Astrocyte (in vitro differentiated cells and primary cell): ENCODE measurements around the gene POLD4. TPM values are rescaled to one million over a fixed set of nuclear protein-coding genes. Genes with fewer than 3 reads are reported as not detected.

Source experiments
- DNase-seq: peaks from one replicate; pipeline ENCODE4 v3.0.0-alpha.2; 2010; ENCODE audit warnings: low read depth
- FAIRE-seq: peaks from 2 replicates; lab custom pipeline; 2011; peaks lifted over from hg19 to GRCh38; lab: Jason Lieb, UNC
- H2AFZ ChIP-seq: 2 replicates; pipeline ENCODE4 v1.6.0; 2012; ENCODE audit warnings: low read depth, low read length, inconsistent platforms
- H3K27ac ChIP-seq: 2 replicates; pipeline ENCODE4 v1.5.1; 2011; ENCODE audit warnings: low read depth, low read length, inconsistent platforms
- H3K27me3 ChIP-seq: 2 replicates; pipeline ENCODE4 v1.6.0; 2011; ENCODE audit warnings: low read length, inconsistent platforms; ENCODE audit not compliant: insufficient read depth
- H3K36me3 ChIP-seq: 2 replicates; pipeline ENCODE4 v1.5.1; 2011; ENCODE audit warnings: low read length, inconsistent platforms; ENCODE audit not compliant: insufficient read depth
- H3K4me1 ChIP-seq: 2 replicates; pipeline ENCODE4 v1.5.1; 2011; ENCODE audit warnings: low read length, inconsistent platforms; ENCODE audit not compliant: insufficient read depth
- H3K4me2 ChIP-seq: 2 replicates; pipeline ENCODE4 v1.6.0; 2012; ENCODE audit warnings: low read length, inconsistent platforms
- H3K4me3 ChIP-seq: 2 replicates; pipeline ENCODE4 v1.5.1; 2011; ENCODE audit warnings: low read depth, mild to moderate bottlenecking, low read length, inconsistent platforms; ENCODE audit not compliant: insufficient read depth
- H3K79me2 ChIP-seq: 2 replicates; pipeline ENCODE4 v1.6.0; 2012; ENCODE audit warnings: mild to moderate bottlenecking, low read length, inconsistent platforms; ENCODE audit not compliant: insufficient read depth
- H3K9ac ChIP-seq: 2 replicates; pipeline ENCODE4 v1.6.0; 2012; ENCODE audit warnings: mild to moderate bottlenecking, low read length, inconsistent platforms
- H3K9me3 ChIP-seq: 2 replicates; pipeline ENCODE4 v1.5.1; 2012; ENCODE audit warnings: low read depth, mild to moderate bottlenecking, low read length, inconsistent platforms; ENCODE audit not compliant: insufficient read depth
- H4K20me1 ChIP-seq: 2 replicates; pipeline ENCODE4 v1.6.0; 2012; ENCODE audit warnings: low read length, inconsistent platforms; ENCODE audit not compliant: insufficient read depth
- H3K27ac Mint-ChIP-seq: one replicate; pipeline ENCODE4 v1.8.0; 2021; ENCODE audit warnings: mild to moderate bottlenecking, mixed read lengths; ENCODE audit not compliant: unreplicated experiment
- H3K27me3 Mint-ChIP-seq: one replicate; pipeline ENCODE4 v1.8.0; 2021; ENCODE audit warnings: low read depth, mixed read lengths; ENCODE audit not compliant: unreplicated experiment
- H3K36me3 Mint-ChIP-seq: one replicate; pipeline ENCODE4 v1.8.0; 2021; ENCODE audit warnings: low read depth, mixed read lengths; ENCODE audit not compliant: unreplicated experiment
- H3K4me1 Mint-ChIP-seq: one replicate; pipeline ENCODE4 v1.8.0; 2021; ENCODE audit warnings: low read depth, mixed read lengths; ENCODE audit not compliant: unreplicated experiment
- H3K4me3 Mint-ChIP-seq: one replicate; pipeline ENCODE4 v1.8.0; 2021; ENCODE audit warnings: mild to moderate bottlenecking, moderate library complexity, mixed read lengths; ENCODE audit not compliant: unreplicated experiment
- H3K9me3 Mint-ChIP-seq: one replicate; pipeline ENCODE4 v1.8.0; 2021; ENCODE audit warnings: mild to moderate bottlenecking, mixed read lengths; ENCODE audit not compliant: unreplicated experiment
- EZH2 ChIP-seq: IDR thresholded peaks from 2 replicates; pipeline ENCODE4 v1.6.1; 2012; ENCODE audit warnings: mild to moderate bottlenecking, low read length, inconsistent platforms; ENCODE audit not compliant: insufficient read depth
- total RNA-seq: library from RNA; stranded (reverse); gene quantifications from 2 replicates; pipeline ENCODE4 v1.2.1, GENCODE V29; 2021
- TF ChIP-seq, protein P1 (sequence below): IDR thresholded peaks from 2 replicates; pipeline ENCODE4 v1.5.1; 2011; ENCODE audit warnings: low read depth, mild to moderate bottlenecking, inconsistent platforms, low read length, moderate library complexity; ENCODE audit not compliant: insufficient read depth

POLD4 gene
- total RNA-seq, 1 donor from 2014 or later = 53.5 TPM

DNA sequence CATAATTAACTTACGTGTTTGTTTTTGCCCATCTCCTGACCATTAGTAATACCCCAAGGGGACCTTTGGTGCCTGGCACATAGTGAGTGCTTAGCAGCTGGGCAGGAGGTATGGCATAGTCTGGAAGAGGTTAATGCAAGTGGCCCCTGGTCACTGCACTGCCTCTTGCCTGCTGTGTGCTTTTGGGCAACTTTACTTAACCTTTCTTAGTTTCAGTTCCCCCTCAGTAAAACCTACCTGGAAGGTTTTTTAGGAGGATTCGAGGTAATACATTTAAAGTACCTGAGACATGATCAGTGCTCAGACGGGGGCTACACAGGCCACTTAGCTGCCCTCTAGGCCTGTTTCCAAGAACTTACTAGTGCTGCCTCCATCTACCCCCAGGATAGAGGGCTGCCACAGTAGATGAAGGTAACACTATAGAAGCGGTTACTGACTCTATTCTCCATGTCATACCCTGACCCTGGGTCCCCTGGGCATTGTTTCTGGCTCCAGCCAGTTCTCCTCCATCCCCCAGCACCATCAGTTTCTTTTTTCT lies 3.3 kb downstream of the POLD4 start:
- Mint-ChIP-seq H3K36me3 (no peaks in the 10 kb centered on the region), H3K27me3 (no peaks in the 10 kb centered on the region), H3K9me3 (no peaks in the 10 kb centered on the region), H3K4me3 (no peak overlapping the region), H3K4me1 (peaks cover 39% of the 10 kb centered on the region), H3K27ac (no peak overlapping the region)
- Histone ChIP-seq H3K27ac (no peak overlapping the region), H3K4me1 (peaks cover 46% of the 10 kb centered on the region), H3K36me3 (no peaks in the 10 kb centered on the region), H3K9ac (no peak overlapping the region), H4K20me1 (peaks cover 22% of the 10 kb centered on the region), H3K27me3 (no peaks in the 10 kb centered on the region), H2AFZ (no peak overlapping the region), H3K4me2 (no peak overlapping the region), H3K4me3 (no peak overlapping the region), H3K9me3 (no peaks in the 10 kb centered on the region), H3K79me2 (peaks cover 16% of the 10 kb centered on the region)
- FAIRE-seq (no peak), DNase-seq (no peak)
- TF ChIP-seq, protein P1, sequence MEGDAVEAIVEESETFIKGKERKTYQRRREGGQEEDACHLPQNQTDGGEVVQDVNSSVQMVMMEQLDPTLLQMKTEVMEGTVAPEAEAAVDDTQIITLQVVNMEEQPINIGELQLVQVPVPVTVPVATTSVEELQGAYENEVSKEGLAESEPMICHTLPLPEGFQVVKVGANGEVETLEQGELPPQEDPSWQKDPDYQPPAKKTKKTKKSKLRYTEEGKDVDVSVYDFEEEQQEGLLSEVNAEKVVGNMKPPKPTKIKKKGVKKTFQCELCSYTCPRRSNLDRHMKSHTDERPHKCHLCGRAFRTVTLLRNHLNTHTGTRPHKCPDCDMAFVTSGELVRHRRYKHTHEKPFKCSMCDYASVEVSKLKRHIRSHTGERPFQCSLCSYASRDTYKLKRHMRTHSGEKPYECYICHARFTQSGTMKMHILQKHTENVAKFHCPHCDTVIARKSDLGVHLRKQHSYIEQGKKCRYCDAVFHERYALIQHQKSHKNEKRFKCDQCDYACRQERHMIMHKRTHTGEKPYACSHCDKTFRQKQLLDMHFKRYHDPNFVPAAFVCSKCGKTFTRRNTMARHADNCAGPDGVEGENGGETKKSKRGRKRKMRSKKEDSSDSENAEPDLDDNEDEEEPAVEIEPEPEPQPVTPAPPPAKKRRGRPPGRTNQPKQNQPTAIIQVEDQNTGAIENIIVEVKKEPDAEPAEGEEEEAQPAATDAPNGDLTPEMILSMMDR = no peak
- TF ChIP-seq EZH2 = no peak

DNA sequence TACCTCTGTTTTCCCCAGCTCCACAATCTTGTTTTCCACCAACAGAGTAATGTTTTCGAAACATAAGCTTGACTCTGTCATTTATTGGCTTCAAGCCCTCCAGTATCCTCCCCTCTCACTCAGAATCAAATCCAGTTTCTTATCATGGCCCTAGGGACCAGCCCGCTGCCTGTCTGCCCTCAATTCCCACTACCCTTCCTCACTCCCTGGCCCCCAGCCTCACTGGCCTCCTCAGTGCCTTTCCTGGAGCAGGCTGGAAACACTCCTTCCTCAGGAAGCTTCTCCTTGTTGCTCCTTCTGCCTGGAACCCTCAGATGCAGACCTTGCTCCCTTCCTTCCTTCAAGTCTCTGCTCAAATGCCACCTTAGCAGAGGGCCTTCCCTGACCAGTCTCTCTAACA lies 3.9 kb downstream of the POLD4 start:
- Histone ChIP-seq H3K36me3 (no peaks in the 10 kb centered on the region), H3K79me2 (peaks cover 16% of the 10 kb centered on the region), H3K4me3 (no peak overlapping the region), H3K27ac (no peak overlapping the region), H4K20me1 (peaks cover 22% of the 10 kb centered on the region), H2AFZ (no peak overlapping the region), H3K9me3 (no peaks in the 10 kb centered on the region), H3K4me2 (no peak overlapping the region), H3K27me3 (no peaks in the 10 kb centered on the region), H3K4me1 (peaks cover 41% of the 10 kb centered on the region), H3K9ac (no peak overlapping the region)
- no peak for TF ChIP-seq EZH2
- TF ChIP-seq, protein P1 = no peak
- H3K4me1 Mint-ChIP-seq = peaks cover 34% of the 10 kb centered on the region
- H3K36me3 Mint-ChIP-seq = no peaks in the 10 kb centered on the region
- peak overlapping the region; percentile 50 for H3K4me3 Mint-ChIP-seq
- DNase-seq (no peak), FAIRE-seq (no peak)
- no peaks in the 10 kb centered on the region for H3K9me3 Mint-ChIP-seq
- no peaks in the 10 kb centered on the region for H3K27me3 Mint-ChIP-seq
- peak overlapping the region; percentile 60 for H3K27ac Mint-ChIP-seq

DNA sequence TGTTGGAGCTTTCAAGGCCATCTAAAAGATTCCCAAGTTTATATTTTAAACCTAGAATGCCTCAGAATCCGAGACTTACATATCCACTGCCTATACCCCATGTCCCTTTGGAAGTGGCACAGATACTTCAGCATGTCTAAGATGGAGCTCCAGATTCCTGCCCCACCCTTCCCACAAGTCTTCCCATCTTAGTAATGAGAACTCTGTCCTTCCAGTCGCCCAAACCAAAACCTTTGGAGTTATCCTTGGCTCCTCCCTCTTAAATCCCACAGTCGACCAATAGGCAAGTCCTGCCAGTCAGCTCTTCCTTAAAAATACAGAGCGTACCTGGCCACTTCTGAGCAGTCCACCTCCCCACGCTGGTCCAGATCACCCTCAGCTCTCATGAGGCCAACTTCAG lies 4.3 kb downstream of the POLD4 start:
- no peaks in the 10 kb centered on the region for H3K27me3 Mint-ChIP-seq
- Histone ChIP-seq H3K79me2 (peaks cover 16% of the 10 kb centered on the region), H3K9ac (no peak overlapping the region), H3K27me3 (no peaks in the 10 kb centered on the region), H4K20me1 (peaks cover 22% of the 10 kb centered on the region), H3K9me3 (no peaks in the 10 kb centered on the region), H2AFZ (no peak overlapping the region), H3K27ac (no peak overlapping the region), H3K4me1 (peaks cover 36% of the 10 kb centered on the region), H3K36me3 (no peaks in the 10 kb centered on the region), H3K4me3 (no peak overlapping the region), H3K4me2 (no peak overlapping the region)
- no peak for DNase-seq
- no peaks in the 10 kb centered on the region for H3K9me3 Mint-ChIP-seq
- no peaks in the 10 kb centered on the region for H3K36me3 Mint-ChIP-seq
- peak overlapping the region; percentile 46 for H3K4me3 Mint-ChIP-seq
- FAIRE-seq = no peak
- TF ChIP-seq, protein P1 = no peak
- TF ChIP-seq EZH2 = no peak
- peak overlapping the region; percentile 60 for H3K27ac Mint-ChIP-seq
- H3K4me1 Mint-ChIP-seq = peaks cover 29% of the 10 kb centered on the region
